Measurements from ENCODE around the gene THOC3. TPM values are rescaled to one million over a fixed set of nuclear protein-coding genes. Genes with fewer than 3 reads are reported as not detected.
"Not testable (repeated sequence)": the region's sequence is repeated elsewhere in the genome, so short reads cannot be mapped to it uniquely, and the experiment has no call there.

Gene THOC3
- total and polyA plus RNA-seq, 2 donors (not counting 3 experiments of a cell fraction or from before 2014, with no cell fraction given): 55.2 to 66.3 TPM

GRCh38 chr5:175948329-175949108 lies 19.6 kb downstream of the THOC3 start:
- BruUV-seq (replicated peaks); H3K4me1 ChIP-seq (ENCODE audit: control insufficient read depth, extremely low read depth, insufficient read depth, low read length); dilution Hi-C loops (cut with MboI; ENCODE audit: extremely low pct_ligation_motif_present, low sequenced_read_pairs); H3K79me2 ChIP-seq (ENCODE audit: control insufficient read depth, insufficient read depth, low read length); DNase-seq (ENCODE audit: low read depth, low spot score); H3K27me3 ChIP-seq (ENCODE audit: control insufficient read depth in 2 of 2, insufficient read depth in 2 of 2, low read length in 2 of 2); H3K9me1 ChIP-seq (replicated peaks; ENCODE audit: control insufficient read depth, extremely low read depth, insufficient read depth, low read length); H3K36me3 ChIP-seq (ENCODE audit: control insufficient read depth in 2 of 2, extremely low read depth in 1 of 2, insufficient read depth in 2 of 2, low read length in 2 of 2); CTCF ChIA-PET; POLR2A ChIA-PET; H3K4me3 ChIP-seq (replicated peaks in 1 of 3; ENCODE audit: insufficient read depth in 1 of 3, low read depth in 1 of 3, low read length in 3 of 3); FAIRE-seq; H4K20me1 ChIP-seq (replicated peaks; ENCODE audit: control insufficient read depth, extremely low read depth, insufficient read depth, low read length); intact Hi-C loops (cut with micrococcal nuclease); H3K9me3 ChIP-seq (replicated peaks; ENCODE audit: control insufficient read depth, insufficient read depth, low read length); H3K27ac ChIP-seq (ENCODE audit: insufficient read depth, low read depth, low read length); H2AFZ ChIP-seq (ENCODE audit: low read depth, low read length); H3K9ac ChIP-seq (replicated peaks; ENCODE audit: extremely low read depth, insufficient read depth, low read length); H3K4me2 ChIP-seq (ENCODE audit: insufficient read depth, low read length): not testable (repeated sequence)

GRCh38 chr5:175943253-175943652 lies 24.9 kb downstream of the THOC3 start:
- H3K4me2 ChIP-seq (ENCODE audit: insufficient read depth, low read length); H3K4me1 ChIP-seq (ENCODE audit: control insufficient read depth, extremely low read depth, insufficient read depth, low read length); H3K9ac ChIP-seq (replicated peaks; ENCODE audit: extremely low read depth, insufficient read depth, low read length); FAIRE-seq; intact Hi-C loops (cut with micrococcal nuclease); POLR2A ChIA-PET; H3K9me1 ChIP-seq (replicated peaks; ENCODE audit: control insufficient read depth, extremely low read depth, insufficient read depth, low read length); H3K79me2 ChIP-seq (ENCODE audit: control insufficient read depth, insufficient read depth, low read length); H3K27me3 ChIP-seq (ENCODE audit: control insufficient read depth in 2 of 2, insufficient read depth in 2 of 2, low read length in 2 of 2); H3K36me3 ChIP-seq (ENCODE audit: control insufficient read depth in 2 of 2, extremely low read depth in 1 of 2, insufficient read depth in 2 of 2, low read length in 2 of 2); H4K20me1 ChIP-seq (replicated peaks; ENCODE audit: control insufficient read depth, extremely low read depth, insufficient read depth, low read length); H3K27ac ChIP-seq (ENCODE audit: insufficient read depth, low read depth, low read length); DNase-seq (ENCODE audit: low read depth, low spot score); dilution Hi-C loops (cut with MboI; ENCODE audit: extremely low pct_ligation_motif_present, low sequenced_read_pairs); BruUV-seq (replicated peaks); H2AFZ ChIP-seq (ENCODE audit: low read depth, low read length); CTCF ChIA-PET; H3K9me3 ChIP-seq (replicated peaks; ENCODE audit: control insufficient read depth, insufficient read depth, low read length); H3K4me3 ChIP-seq (replicated peaks in 1 of 3; ENCODE audit: insufficient read depth in 1 of 3, low read depth in 1 of 3, low read length in 3 of 3): not testable (repeated sequence)

- H3K27ac ChIP-seq (ENCODE audit: insufficient read depth, low read depth, low read length); H3K4me2 ChIP-seq (ENCODE audit: insufficient read depth, low read length); H3K36me3 ChIP-seq (ENCODE audit: control insufficient read depth in 2 of 2, extremely low read depth in 1 of 2, insufficient read depth in 2 of 2, low read length in 2 of 2); intact Hi-C loops (cut with micrococcal nuclease); H3K9me3 ChIP-seq (replicated peaks; ENCODE audit: control insufficient read depth, insufficient read depth, low read length); H3K4me1 ChIP-seq (ENCODE audit: control insufficient read depth, extremely low read depth, insufficient read depth, low read length); H3K4me3 ChIP-seq (replicated peaks in 1 of 3; ENCODE audit: insufficient read depth in 1 of 3, low read depth in 1 of 3, low read length in 3 of 3); CTCF ChIA-PET; H2AFZ ChIP-seq (ENCODE audit: low read depth, low read length); H3K9ac ChIP-seq (replicated peaks; ENCODE audit: extremely low read depth, insufficient read depth, low read length); H3K27me3 ChIP-seq (ENCODE audit: control insufficient read depth in 2 of 2, insufficient read depth in 2 of 2, low read length in 2 of 2); dilution Hi-C loops (cut with MboI; ENCODE audit: extremely low pct_ligation_motif_present, low sequenced_read_pairs); H3K79me2 ChIP-seq (ENCODE audit: control insufficient read depth, insufficient read depth, low read length); H3K9me1 ChIP-seq (replicated peaks; ENCODE audit: control insufficient read depth, extremely low read depth, insufficient read depth, low read length); FAIRE-seq; POLR2A ChIA-PET; DNase-seq (ENCODE audit: low read depth, low spot score); H4K20me1 ChIP-seq (replicated peaks; ENCODE audit: control insufficient read depth, extremely low read depth, insufficient read depth, low read length); BruUV-seq (replicated peaks): not testable (repeated sequence)
These were observed 27.5 kb downstream of the THOC3 start for GRCh38 chr5:175940632-175941031.

GRCh38 chr5:175938489-175938888 lies 29.6 kb downstream of the THOC3 start:
- H3K4me2 ChIP-seq (ENCODE audit: insufficient read depth, low read length); H3K27ac ChIP-seq (ENCODE audit: insufficient read depth, low read depth, low read length); CTCF ChIA-PET; H3K9me3 ChIP-seq (replicated peaks; ENCODE audit: control insufficient read depth, insufficient read depth, low read length); H3K36me3 ChIP-seq (ENCODE audit: control insufficient read depth in 2 of 2, extremely low read depth in 1 of 2, insufficient read depth in 2 of 2, low read length in 2 of 2); H4K20me1 ChIP-seq (replicated peaks; ENCODE audit: control insufficient read depth, extremely low read depth, insufficient read depth, low read length); H3K9me1 ChIP-seq (replicated peaks; ENCODE audit: control insufficient read depth, extremely low read depth, insufficient read depth, low read length); dilution Hi-C loops (cut with MboI; ENCODE audit: extremely low pct_ligation_motif_present, low sequenced_read_pairs); H3K27me3 ChIP-seq (ENCODE audit: control insufficient read depth in 2 of 2, insufficient read depth in 2 of 2, low read length in 2 of 2); H3K9ac ChIP-seq (replicated peaks; ENCODE audit: extremely low read depth, insufficient read depth, low read length); FAIRE-seq; BruUV-seq (replicated peaks); H3K4me3 ChIP-seq (replicated peaks in 1 of 3; ENCODE audit: insufficient read depth in 1 of 3, low read depth in 1 of 3, low read length in 3 of 3); intact Hi-C loops (cut with micrococcal nuclease); DNase-seq (ENCODE audit: low read depth, low spot score); POLR2A ChIA-PET; H3K79me2 ChIP-seq (ENCODE audit: control insufficient read depth, insufficient read depth, low read length); H3K4me1 ChIP-seq (ENCODE audit: control insufficient read depth, extremely low read depth, insufficient read depth, low read length); H2AFZ ChIP-seq (ENCODE audit: low read depth, low read length): not testable (repeated sequence)
